ENCODE measurements around the gene MRPL24. TPM values are rescaled to one million over a fixed set of nuclear protein-coding genes. Genes with fewer than 3 reads are reported as not detected.
"Not testable (repeated sequence)": the region's sequence is repeated elsewhere in the genome, so short reads cannot be mapped to it uniquely, and the experiment has no call there.

The MRPL24 gene
- total RNA-seq, 2 experiments from 2014 or later = 84.2 to 93.6 TPM

- Mint-ChIP-seq H3K36me3 (ENCODE audit: low read depth) (peaks cover 37% of the 10 kb centered on the region), H3K9me3 (no peaks in the 10 kb centered on the region), H3K4me3 (no peak overlapping the region), H3K27ac (no peak overlapping the region), H3K27me3 (no peaks in the 10 kb centered on the region), H3K4me1 (ENCODE audit: low read depth) (peaks cover 38% of the 10 kb centered on the region)
- intact Hi-C loops (cut with micrococcal nuclease) = loop anchor here (1.0 to 5.0 kb wide), 3 partner anchors 15 to 41 kb away; partner anchors contain the start of genes ISG20L2, METTL25B and MRPL24
- POLR2A ChIA-PET = interaction anchor here (1.0 to 5.0 kb wide), 12 partner anchors 8 to 267 kb away, joined by 3 to 41 read pairs (median 4); partner anchors contain the start of genes HDGF, ISG20L2, MEF2D and METTL25B
- peak; percentile 44 for DNase-seq
- no peak for ATAC-seq
- CTCF ChIA-PET = interaction anchor here (0.9 to 7.5 kb wide), 15 partner anchors 9 to 160 kb away, joined by 3 to 92 read pairs (median 4); partner anchors contain the start of genes CRABP2, ISG20L2, METTL25B and MRPL24
- no peak for TF ChIP-seq CTCF (IDR thresholded peaks at IDR 0.05)
These were observed 27.2 kb upstream of the MRPL24 start for GRCh38 chr1:156767879-156768604.

GRCh38 chr1:156767101-156767878 is 26.4 kb upstream of the MRPL24 start, which contains the start of gene PRCC:
Gene PRCC (plus strand): TSS chr1:156767535. CDS start chr1:156767772, 237 bp downstream.
- peak; percentile 94 for ATAC-seq
- TF ChIP-seq CTCF (IDR thresholded peaks at IDR 0.05) = no peak
- no peak within 1 kb of the TSS for H3K27ac Mint-ChIP-seq
- H3K4me1 Mint-ChIP-seq (ENCODE audit: low read depth) = peaks cover 34% of the 10 kb centered on the region
- DNase-seq = peak; percentile 99
- H3K36me3 Mint-ChIP-seq (ENCODE audit: low read depth) = peaks cover 32% of the 10 kb centered on the region
- H3K4me3 Mint-ChIP-seq = no peak within 1 kb of the TSS
- ChIA-PET POLR2A (interaction anchor here (0.7 to 5.0 kb wide), 12 partner anchors 9 to 1698 kb away, joined by 3 to 41 read pairs (median 3); partner anchors contain the start of genes HDGF, ISG20L2, MEF2D and METTL25B), CTCF (interaction anchor here (0.7 to 7.5 kb wide), 11 partner anchors 10 to 92 kb away, joined by 3 to 92 read pairs (median 4); partner anchors contain the start of genes CRABP2, ISG20L2, METTL25B and MRPL24)
- H3K9me3 Mint-ChIP-seq = no peaks in the 10 kb centered on the region
- no peaks in the 10 kb centered on the region for H3K27me3 Mint-ChIP-seq
- intact Hi-C loops (cut with micrococcal nuclease) = loop anchor here (1.0 to 5.0 kb wide), 3 partner anchors 14 to 40 kb away; partner anchors contain the start of genes ISG20L2, METTL25B and MRPL24

- ATAC-seq (peak; percentile 0), DNase-seq (no peak)
- Mint-ChIP-seq H3K36me3 (ENCODE audit: low read depth) (peaks cover 28% of the 10 kb centered on the region), H3K27me3 (no peaks in the 10 kb centered on the region), H3K27ac (no peak overlapping the region), H3K4me3 (no peak overlapping the region), H3K4me1 (ENCODE audit: low read depth) (peaks cover 30% of the 10 kb centered on the region), H3K9me3 (no peaks in the 10 kb centered on the region)
- no peak for TF ChIP-seq CTCF (IDR thresholded peaks at IDR 0.05)
- ChIA-PET CTCF (interaction anchor here (0.7 to 7.5 kb wide), 11 partner anchors 10 to 93 kb away, joined by 3 to 92 read pairs (median 3); partner anchors contain the start of genes CRABP2, ISG20L2, METTL25B and MRPL24), POLR2A (interaction anchor here (0.7 to 5.0 kb wide), 10 partner anchors 15 to 1697 kb away, joined by 3 to 41 read pairs (median 4); partner anchors contain the start of genes HDGF, ISG20L2, METTL25B and MRPL24)
- intact Hi-C loops (cut with micrococcal nuclease) = loop anchor here (1.0 to 5.0 kb wide), 3 partner anchors 14 to 39 kb away; partner anchors contain the start of genes ISG20L2, METTL25B and MRPL24
These were observed 25.6 kb upstream of the MRPL24 start for GRCh38 chr1:156766298-156767100.

GRCh38 chr1:156765666-156766065 is 24.8 kb upstream of the MRPL24 start:
- POLR2A ChIA-PET = interaction anchor here (4.1 to 5.0 kb wide), 2 partner anchors 14 to 38 kb away, joined by 35 to 41 read pairs; partner anchors contain the start of genes HDGF, ISG20L2 and METTL25B
- peaks cover 22% of the 10 kb centered on the region for H3K4me1 Mint-ChIP-seq (ENCODE audit: low read depth)
- H3K9me3 Mint-ChIP-seq = no peaks in the 10 kb centered on the region
- no peak for ATAC-seq
- TF ChIP-seq CTCF (IDR thresholded peaks at IDR 0.05) = no peak
- no peaks in the 10 kb centered on the region for H3K27me3 Mint-ChIP-seq
- peak overlapping the region; percentile 34 for H3K27ac Mint-ChIP-seq
- H3K4me3 Mint-ChIP-seq = no peak overlapping the region
- CTCF ChIA-PET = interaction anchor here (1.3 to 7.5 kb wide), 2 partner anchors 24 to 39 kb away, joined by 3 to 92 read pairs; partner anchors contain the start of genes ISG20L2, METTL25B and MRPL24
- intact Hi-C loops (cut with micrococcal nuclease) = loop anchor here (2.0 to 5.0 kb wide), 2 partner anchors 13 to 38 kb away; partner anchors contain the start of genes ISG20L2 and METTL25B
- H3K36me3 Mint-ChIP-seq (ENCODE audit: low read depth) = peaks cover 21% of the 10 kb centered on the region
- DNase-seq = no peak

- DNase-seq, H3K4me3 Mint-ChIP-seq, H3K27ac Mint-ChIP-seq, H3K9me3 Mint-ChIP-seq, H3K27me3 Mint-ChIP-seq, ATAC-seq: not testable (repeated sequence)
- intact Hi-C loops (cut with micrococcal nuclease) = loop anchor here (5.0 kb wide), 1 partner anchor 38 kb away; the partner anchor contains the start of genes ISG20L2 and METTL25B
- Mint-ChIP-seq H3K4me1 (ENCODE audit: low read depth) (peaks cover 20% of the 10 kb centered on the region), H3K36me3 (ENCODE audit: low read depth) (peaks cover 17% of the 10 kb centered on the region)
- POLR2A ChIA-PET = interaction anchor here (0.6 to 5.0 kb wide), 2 partner anchors 37 to 265 kb away, joined by 3 to 35 read pairs; partner anchors contain the start of genes ISG20L2 and METTL25B
- CTCF ChIA-PET = interaction anchor here (1.3 to 7.5 kb wide), 2 partner anchors 24 to 38 kb away, joined by 3 to 92 read pairs; partner anchors contain the start of genes ISG20L2, METTL25B and MRPL24
These were observed 24.2 kb upstream of the MRPL24 start for GRCh38 chr1:156765136-156765535.

Data from activated CD8-positive, alpha-beta T cell treated with anti-CD3 and anti-CD28 coated beads for 36 hours (primary cell).